HEK293T (cell line): ENCODE data around the gene TTLL13.

Experiments used
- BHLHE40 ChIP-seq: fragments of 450-650 bp; IDR thresholded peaks from 2 replicates; pipeline ENCODE4 v1.6.1; 2016; ENCODE audit warnings: mild to moderate bottlenecking, moderate library complexity, borderline replicate concordance
- FOXK2 ChIP-seq: fragments of 450-650 bp; IDR thresholded peaks from 2 replicates; pipeline ENCODE4 v1.6.1; 2016; ENCODE audit warnings: mild to moderate bottlenecking
- LEF1 ChIP-seq: fragments of 450-650 bp; IDR thresholded peaks from 2 replicates; pipeline ENCODE4 v1.6.1; 2017; ENCODE audit warnings: mild to moderate bottlenecking, borderline replicate concordance
- SP1 ChIP-seq: fragments of 450-650 bp; IDR thresholded peaks from 2 replicates; pipeline ENCODE4 v1.6.1; 2017

DNA sequence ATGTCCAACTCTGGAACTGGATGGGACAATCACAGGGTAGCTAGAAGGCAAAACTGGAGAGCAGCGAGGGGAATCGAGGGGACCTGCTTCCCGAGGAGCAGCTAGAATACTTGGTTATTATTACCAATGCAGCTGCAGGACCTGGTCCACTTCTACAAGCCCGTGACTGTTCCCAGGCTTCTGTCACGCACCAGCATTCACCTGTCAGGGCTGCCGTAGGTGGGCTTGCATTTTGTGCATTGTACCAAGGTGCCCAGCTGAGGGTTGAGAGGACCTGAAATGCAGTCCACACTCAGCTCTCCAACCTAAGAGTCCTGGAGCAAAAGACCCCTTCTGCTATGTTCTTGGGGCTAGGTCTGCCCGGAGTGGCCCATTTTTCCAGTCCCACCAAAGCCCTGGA, 45.9 kb upstream of the TTLL13 start:
- TF ChIP-seq BHLHE40: no peak
- TF ChIP-seq SP1: no peak
- no peak for TF ChIP-seq FOXK2
- TF ChIP-seq LEF1: no peak
